GM23338 (cell line): ENCODE data around the gene PCBP4. TPM values are rescaled to one million over a fixed set of nuclear protein-coding genes. Genes with fewer than 3 reads are reported as not detected.
A peak's percentile ranks its signal among the peaks of the same experiment; 100 is the strongest.

Experiments used
- ATAC-seq: fragments of 200-7000 bp; cut with Tn5 transposase; 3 replicates; pipeline ENCODE4 v1.9.1; 2020
- DNase-seq: peaks from one replicate; pipeline ENCODE4 v3.0.0-alpha.2; 2015; ENCODE audit warnings: low spot score
- H2AFZ ChIP-seq: fragments of 200-600 bp; sonication (generic); 2 replicates; pipeline ENCODE4 v1.8.0; 2016; ENCODE audit warnings: antibody characterized with exemption, mild to moderate bottlenecking, moderate library complexity
- H3F3A ChIP-seq: fragments of 200-600 bp; sonication (generic); replicated peaks from 2 replicates; pipeline ENCODE4 v1.8.0; 2017; ENCODE audit warnings: antibody characterized with exemption, mixed run types, low read depth
- H3K27ac ChIP-seq: fragments of 200-600 bp; sonication (generic); 2 replicates; pipeline ENCODE4 v1.6.1; 2016; ENCODE audit warnings: low read depth
- H3K27me3 ChIP-seq: fragments of 200-600 bp; sonication (generic); 2 replicates; pipeline ENCODE4 v1.8.0; 2016; ENCODE audit warnings: mild to moderate bottlenecking, mixed run types, moderate library complexity; ENCODE audit not compliant: insufficient read depth
- H3K36me3 ChIP-seq: fragments of 200-600 bp; sonication (generic); 2 replicates; pipeline ENCODE4 v1.8.0; 2016; ENCODE audit warnings: mild to moderate bottlenecking; ENCODE audit not compliant: insufficient read depth
- H3K4me1 ChIP-seq: fragments of 200-600 bp; sonication (generic); 2 replicates; pipeline ENCODE4 v1.8.0; 2016; ENCODE audit warnings: mild to moderate bottlenecking, moderate library complexity; ENCODE audit not compliant: insufficient read depth
- H3K4me2 ChIP-seq: fragments of 200-600 bp; sonication (generic); 2 replicates; pipeline ENCODE4 v1.7.1; 2017; ENCODE audit warnings: mixed run types
- H3K4me3 ChIP-seq: fragments of 200-600 bp; sonication (generic); 2 replicates; pipeline ENCODE4 v1.6.1; 2016; ENCODE audit warnings: mixed run types
- H3K79me2 ChIP-seq: fragments of 200-600 bp; sonication (generic); replicated peaks from 2 replicates; pipeline ENCODE4 v1.8.0; 2017; ENCODE audit warnings: mild to moderate bottlenecking; ENCODE audit not compliant: insufficient read depth
- H3K9me2 ChIP-seq: fragments of 200-600 bp; sonication (generic); 2 replicates; pipeline ENCODE4 v1.8.0; 2017; ENCODE audit not compliant: insufficient read depth
- H4K20me1 ChIP-seq: fragments of 200-600 bp; sonication (generic); replicated peaks from 2 replicates; pipeline ENCODE4 v1.8.0; 2017; ENCODE audit warnings: mild to moderate bottlenecking; ENCODE audit not compliant: insufficient read depth
- H3K27ac Mint-ChIP-seq: 2 replicates; pipeline ENCODE4 v1.8.0; 2020; ENCODE audit warnings: inconsistent platforms, mild to moderate bottlenecking, moderate library complexity, mixed read lengths
- H3K27me3 Mint-ChIP-seq: 3 replicates; pipeline ENCODE4 v1.8.0; 2022; ENCODE audit warnings: low read depth, mild to moderate bottlenecking, moderate library complexity, mixed read lengths, inconsistent platforms; ENCODE audit not compliant: insufficient read depth, poor library complexity
- H3K36me3 Mint-ChIP-seq: 3 replicates; pipeline ENCODE4 v1.8.0; 2021; ENCODE audit warnings: low read depth, mild to moderate bottlenecking, inconsistent platforms, moderate library complexity, mixed read lengths
- H3K4me1 Mint-ChIP-seq: 3 replicates; pipeline ENCODE4 v1.8.0; 2020; ENCODE audit warnings: mild to moderate bottlenecking, inconsistent platforms, mixed read lengths
- H3K4me3 Mint-ChIP-seq: 3 replicates; pipeline ENCODE4 v1.8.0; 2021; ENCODE audit warnings: moderate library complexity, mild to moderate bottlenecking, inconsistent platforms, mixed read lengths
- H3K9me3 Mint-ChIP-seq: 3 replicates; pipeline ENCODE4 v1.8.0; 2020; ENCODE audit warnings: moderate library complexity, mild to moderate bottlenecking, inconsistent platforms, mixed read lengths
- CREB1 ChIP-seq: fragments of 250-450 bp; sonication (Bioruptor Pico); IDR thresholded peaks from 2 replicates; pipeline ENCODE4 v1.5.0; 2020; ENCODE audit warnings: low read depth, mild to moderate bottlenecking, moderate library complexity
- EZH2phosphoT487 ChIP-seq: fragments of 200-600 bp; sonication (generic); IDR thresholded peaks from one replicate; pipeline ENCODE4 v1.8.1; 2018; ENCODE audit warnings: antibody characterized with exemption; ENCODE audit not compliant: unreplicated experiment
- ZNF114 ChIP-seq: fragments of 250-450 bp; sonication (Bioruptor Pico); IDR thresholded peaks from 2 replicates; pipeline ENCODE4 v1.5.0; 2020; ENCODE audit warnings: mild to moderate bottlenecking, moderate library complexity
- ZNF331 ChIP-seq: fragments of 250-450 bp; sonication (Bioruptor Pico); IDR thresholded peaks from 2 replicates; pipeline ENCODE4 v1.5.0; 2020; ENCODE audit warnings: low read depth, mild to moderate bottlenecking, moderate library complexity
- polyA plus RNA-seq: library from polyadenylated mRNA; unstranded; fragments of >200 nt; fragmentation: Nextera tagmentation; extraction: Ambion mirVana; gene quantifications from 2 replicates; pipeline ENCODE4 v1.2.1, GENCODE V29; 2016
- total RNA-seq: library from RNA; depleted of rRNA; stranded (reverse); fragments of >200 nt; shearing (Covaris generic); gene quantifications from 2 replicates; pipeline ENCODE4 v1.2.3, GENCODE V29; 2014
- TF ChIP-seq, protein P1 (sequence below), 2 experiments: fragments of 200-600 bp in 1 of 2; sonication (generic) in 1 of 2; conservative IDR thresholded peaks; 2 replicates each; pipeline versions ENCODE4 v1.5.1 to v1.6.1; 2016 to 2017; ENCODE audit warnings: antibody characterized with exemption in 2 of 2, low read depth in 2 of 2, mild to moderate bottlenecking in 2 of 2, moderate library complexity in 1 of 2
- TF ChIP-seq, protein P2 (sequence below): fragments of 250-450 bp; sonication (Bioruptor Pico); IDR thresholded peaks from 2 replicates; pipeline ENCODE4 v1.5.0; 2020; ENCODE audit warnings: mild to moderate bottlenecking, moderate library complexity

Gene PCBP4
- total and polyA plus RNA-seq, 2 experiments from 2014 or later, result 11.8 to 37.6 TPM

DNA sequence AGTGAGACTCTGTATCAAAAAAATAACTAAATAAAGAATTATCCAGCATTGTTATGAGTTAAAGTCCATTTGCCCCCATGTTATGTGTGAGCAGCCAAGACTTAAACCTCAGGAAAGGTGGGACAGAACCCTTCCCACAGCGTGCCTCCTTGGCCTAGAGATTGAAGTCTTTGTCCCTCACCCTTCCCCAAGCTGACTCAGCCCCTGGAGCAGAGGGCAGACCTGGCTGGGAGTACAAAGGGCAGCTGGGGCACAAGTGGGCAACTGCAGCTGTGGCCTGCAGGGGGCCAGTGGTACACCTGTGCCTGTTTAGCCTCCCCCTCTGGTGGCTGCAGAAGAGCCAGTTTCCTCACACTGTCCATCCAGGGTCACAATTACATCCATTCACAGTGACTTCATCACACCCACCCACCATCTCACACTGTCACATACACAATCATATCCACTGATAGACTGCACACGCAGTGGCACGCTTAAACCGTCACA is 15.1 kb upstream of the PCBP4 start:
- H3K9me2 ChIP-seq, result no peaks in the 10 kb centered on the region
- H2AFZ ChIP-seq, result peak overlapping the region; percentile 95
- peaks cover 11% of the 10 kb centered on the region for H3F3A ChIP-seq
- Mint-ChIP-seq H3K4me3 (peak overlapping the region; percentile 82), H3K27ac (peak overlapping the region; percentile 92), H3K27me3 (peaks cover 15% of the 10 kb centered on the region), H3K9me3 (no peaks in the 10 kb centered on the region), H3K4me1 (peaks cover 14% of the 10 kb centered on the region), H3K36me3 (no peaks in the 10 kb centered on the region)
- DNase-seq (peak; percentile 79), ATAC-seq (peak; percentile 72)
- H3K27ac ChIP-seq, result peak overlapping the region; percentile 89
- peak overlapping the region; percentile 90 for H3K4me3 ChIP-seq
- TF ChIP-seq CREB1 (CRISPR knock-in tag) (no peak), ZNF114 (CRISPR knock-in tag) (no peak), EZH2phosphoT487 (no peak), ZNF331 (CRISPR knock-in tag) (no peak)
- TF ChIP-seq, protein P1, sequence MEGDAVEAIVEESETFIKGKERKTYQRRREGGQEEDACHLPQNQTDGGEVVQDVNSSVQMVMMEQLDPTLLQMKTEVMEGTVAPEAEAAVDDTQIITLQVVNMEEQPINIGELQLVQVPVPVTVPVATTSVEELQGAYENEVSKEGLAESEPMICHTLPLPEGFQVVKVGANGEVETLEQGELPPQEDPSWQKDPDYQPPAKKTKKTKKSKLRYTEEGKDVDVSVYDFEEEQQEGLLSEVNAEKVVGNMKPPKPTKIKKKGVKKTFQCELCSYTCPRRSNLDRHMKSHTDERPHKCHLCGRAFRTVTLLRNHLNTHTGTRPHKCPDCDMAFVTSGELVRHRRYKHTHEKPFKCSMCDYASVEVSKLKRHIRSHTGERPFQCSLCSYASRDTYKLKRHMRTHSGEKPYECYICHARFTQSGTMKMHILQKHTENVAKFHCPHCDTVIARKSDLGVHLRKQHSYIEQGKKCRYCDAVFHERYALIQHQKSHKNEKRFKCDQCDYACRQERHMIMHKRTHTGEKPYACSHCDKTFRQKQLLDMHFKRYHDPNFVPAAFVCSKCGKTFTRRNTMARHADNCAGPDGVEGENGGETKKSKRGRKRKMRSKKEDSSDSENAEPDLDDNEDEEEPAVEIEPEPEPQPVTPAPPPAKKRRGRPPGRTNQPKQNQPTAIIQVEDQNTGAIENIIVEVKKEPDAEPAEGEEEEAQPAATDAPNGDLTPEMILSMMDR (conservative IDR thresholded peaks at IDR 0.05; ENCODE audit: low read depth in 2 of 2), result peak; percentile 63 to 65
- H3K27me3 ChIP-seq, result peaks cover 6% of the 10 kb centered on the region; the same call in 1 of the 2 replicates
- no peaks in the 10 kb centered on the region for H3K79me2 ChIP-seq
- peak overlapping the region; percentile 99 for H3K4me2 ChIP-seq
- H4K20me1 ChIP-seq, result no peaks in the 10 kb centered on the region
- no peaks in the 10 kb centered on the region for H3K36me3 ChIP-seq
- H3K4me1 ChIP-seq, result peaks cover 15% of the 10 kb centered on the region

DNA sequence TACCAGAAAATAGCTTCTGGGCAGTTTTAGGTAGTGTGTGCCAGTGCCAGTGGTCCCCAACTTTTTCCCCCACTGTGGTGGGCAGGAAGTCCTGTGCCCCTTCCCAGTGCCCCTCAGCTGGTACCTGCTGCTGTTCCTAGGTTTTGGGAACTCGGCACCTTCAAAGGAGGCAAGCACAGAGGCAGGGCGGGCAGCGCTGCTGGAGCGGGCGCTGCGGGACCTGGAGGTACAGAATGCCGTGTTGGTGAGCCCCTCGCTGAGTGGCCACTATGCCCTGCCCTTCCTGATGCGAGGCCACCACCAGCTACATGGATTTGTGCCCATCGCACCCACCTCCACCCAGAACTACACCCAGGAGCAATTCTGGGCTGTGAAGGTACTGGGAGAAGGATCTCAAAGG is 13.0 kb upstream of the PCBP4 start:
- H3K4me3 Mint-ChIP-seq, result no peak overlapping the region
- no peak for DNase-seq
- no peak for ATAC-seq
- H3K27ac Mint-ChIP-seq, result no peak overlapping the region
- H3K9me3 Mint-ChIP-seq, result no peaks in the 10 kb centered on the region
- Histone ChIP-seq H3K36me3 (no peaks in the 10 kb centered on the region), H3K27ac (no peak overlapping the region), H3K27me3 (peaks cover 27% of the 10 kb centered on the region), H2AFZ (no peak overlapping the region), H3K79me2 (no peaks in the 10 kb centered on the region), H3K9me2 (no peaks in the 10 kb centered on the region), H3K4me2 (no peak overlapping the region), H3K4me3 (no peak overlapping the region), H3F3A (peaks cover 26% of the 10 kb centered on the region), H4K20me1 (no peaks in the 10 kb centered on the region), H3K4me1 (peaks cover 23% of the 10 kb centered on the region)
- no peaks in the 10 kb centered on the region for H3K36me3 Mint-ChIP-seq
- H3K27me3 Mint-ChIP-seq, result peaks cover 33% of the 10 kb centered on the region
- TF ChIP-seq, protein P2, sequence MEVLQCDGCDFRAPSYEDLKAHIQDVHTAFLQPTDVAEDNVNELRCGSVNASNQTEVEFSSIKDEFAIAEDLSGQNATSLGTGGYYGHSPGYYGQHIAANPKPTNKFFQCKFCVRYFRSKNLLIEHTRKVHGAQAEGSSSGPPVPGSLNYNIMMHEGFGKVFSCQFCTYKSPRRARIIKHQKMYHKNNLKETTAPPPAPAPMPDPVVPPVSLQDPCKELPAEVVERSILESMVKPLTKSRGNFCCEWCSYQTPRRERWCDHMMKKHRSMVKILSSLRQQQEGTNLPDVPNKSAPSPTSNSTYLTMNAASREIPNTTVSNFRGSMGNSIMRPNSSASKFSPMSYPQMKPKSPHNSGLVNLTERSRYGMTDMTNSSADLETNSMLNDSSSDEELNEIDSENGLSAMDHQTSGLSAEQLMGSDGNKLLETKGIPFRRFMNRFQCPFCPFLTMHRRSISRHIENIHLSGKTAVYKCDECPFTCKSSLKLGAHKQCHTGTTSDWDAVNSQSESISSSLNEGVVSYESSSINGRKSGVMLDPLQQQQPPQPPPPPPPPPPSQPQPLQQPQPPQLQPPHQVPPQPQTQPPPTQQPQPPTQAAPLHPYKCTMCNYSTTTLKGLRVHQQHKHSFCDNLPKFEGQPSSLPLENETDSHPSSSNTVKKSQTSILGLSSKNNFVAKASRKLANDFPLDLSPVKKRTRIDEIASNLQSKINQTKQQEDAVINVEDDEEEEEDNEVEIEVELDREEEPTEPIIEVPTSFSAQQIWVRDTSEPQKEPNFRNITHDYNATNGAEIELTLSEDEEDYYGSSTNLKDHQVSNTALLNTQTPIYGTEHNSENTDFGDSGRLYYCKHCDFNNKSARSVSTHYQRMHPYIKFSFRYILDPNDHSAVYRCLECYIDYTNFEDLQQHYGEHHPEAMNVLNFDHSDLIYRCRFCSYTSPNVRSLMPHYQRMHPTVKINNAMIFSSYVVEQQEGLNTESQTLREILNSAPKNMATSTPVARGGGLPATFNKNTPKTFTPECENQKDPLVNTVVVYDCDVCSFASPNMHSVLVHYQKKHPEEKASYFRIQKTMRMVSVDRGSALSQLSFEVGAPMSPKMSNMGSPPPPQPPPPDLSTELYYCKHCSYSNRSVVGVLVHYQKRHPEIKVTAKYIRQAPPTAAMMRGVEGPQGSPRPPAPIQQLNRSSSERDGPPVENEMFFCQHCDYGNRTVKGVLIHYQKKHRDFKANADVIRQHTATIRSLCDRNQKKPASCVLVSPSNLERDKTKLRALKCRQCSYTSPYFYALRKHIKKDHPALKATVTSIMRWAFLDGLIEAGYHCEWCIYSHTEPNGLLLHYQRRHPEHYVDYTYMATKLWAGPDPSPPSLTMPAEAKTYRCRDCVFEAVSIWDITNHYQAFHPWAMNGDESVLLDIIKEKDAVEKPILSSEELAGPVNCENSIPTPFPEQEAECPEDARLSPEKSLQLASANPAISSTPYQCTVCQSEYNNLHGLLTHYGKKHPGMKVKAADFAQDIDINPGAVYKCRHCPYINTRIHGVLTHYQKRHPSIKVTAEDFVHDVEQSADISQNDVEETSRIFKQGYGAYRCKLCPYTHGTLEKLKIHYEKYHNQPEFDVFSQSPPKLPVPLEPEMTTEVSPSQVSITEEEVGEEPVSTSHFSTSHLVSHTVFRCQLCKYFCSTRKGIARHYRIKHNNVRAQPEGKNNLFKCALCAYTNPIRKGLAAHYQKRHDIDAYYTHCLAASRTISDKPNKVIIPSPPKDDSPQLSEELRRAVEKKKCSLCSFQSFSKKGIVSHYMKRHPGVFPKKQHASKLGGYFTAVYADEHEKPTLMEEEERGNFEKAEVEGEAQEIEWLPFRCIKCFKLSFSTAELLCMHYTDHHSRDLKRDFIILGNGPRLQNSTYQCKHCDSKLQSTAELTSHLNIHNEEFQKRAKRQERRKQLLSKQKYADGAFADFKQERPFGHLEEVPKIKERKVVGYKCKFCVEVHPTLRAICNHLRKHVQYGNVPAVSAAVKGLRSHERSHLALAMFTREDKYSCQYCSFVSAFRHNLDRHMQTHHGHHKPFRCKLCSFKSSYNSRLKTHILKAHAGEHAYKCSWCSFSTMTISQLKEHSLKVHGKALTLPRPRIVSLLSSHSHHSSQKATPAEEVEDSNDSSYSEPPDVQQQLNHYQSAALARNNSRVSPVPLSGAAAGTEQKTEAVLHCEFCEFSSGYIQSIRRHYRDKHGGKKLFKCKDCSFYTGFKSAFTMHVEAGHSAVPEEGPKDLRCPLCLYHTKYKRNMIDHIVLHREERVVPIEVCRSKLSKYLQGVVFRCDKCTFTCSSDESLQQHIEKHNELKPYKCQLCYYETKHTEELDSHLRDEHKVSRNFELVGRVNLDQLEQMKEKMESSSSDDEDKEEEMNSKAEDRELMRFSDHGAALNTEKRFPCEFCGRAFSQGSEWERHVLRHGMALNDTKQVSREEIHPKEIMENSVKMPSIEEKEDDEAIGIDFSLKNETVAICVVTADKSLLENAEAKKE (CRISPR knock-in tag), result no peak
- peaks cover 18% of the 10 kb centered on the region for H3K4me1 Mint-ChIP-seq
